GM12864 (cell line): Measurements from ENCODE around the gene GCKR.
A peak's percentile ranks its signal among the peaks of the same experiment; 100 is the strongest.

Experiments used
- DNase-seq: peaks from one replicate; pipeline ENCODE4 v3.0.0-alpha.2; 2011; ENCODE audit warnings: low read depth
- H3K4me3 ChIP-seq: 2 replicates; pipeline ENCODE4 v1.5.1; 2011; ENCODE audit warnings: mild to moderate bottlenecking, low read depth, low read length, control low read depth
- CTCF ChIP-seq: IDR thresholded peaks from 2 replicates; pipeline ENCODE4 v1.5.1; 2011; ENCODE audit warnings: low read depth, mild to moderate bottlenecking, moderate library complexity, low read length, control low read depth, inconsistent platforms; ENCODE audit errors: missing control alignments

GCKR gene

GRCh38 chr2:27471961-27472360 lies 24.7 kb upstream of the GCKR start:
- no peak for TF ChIP-seq CTCF
- no peak for DNase-seq
- H3K4me3 ChIP-seq: no peak overlapping the region

- DNase-seq: no peak
- no peak for TF ChIP-seq CTCF
- no peak overlapping the region for H3K4me3 ChIP-seq
These were observed 11.1 kb upstream of the GCKR start for GRCh38 chr2:27485496-27485895.

GRCh38 chr2:27489118-27489497 lies 7.5 kb upstream of the GCKR start:
- peak overlapping the region; percentile 68 for H3K4me3 ChIP-seq
- TF ChIP-seq CTCF: no peak
- no peak for DNase-seq

- TF ChIP-seq CTCF: no peak
- DNase-seq: peak; percentile 98
- H3K4me3 ChIP-seq: peak within 1 kb of the TSS; percentile 68
These were observed 6.9 kb upstream of the GCKR start, which contains the start of gene IFT172 for GRCh38 chr2:27489498-27490397. IFT172 (minus strand) TSS chr2:27489743; CDS start chr2:27489653, 90 bp downstream.

GRCh38 chr2:27492557-27492956 lies 4.1 kb upstream of the GCKR start:
- DNase-seq: no peak
- no peak for TF ChIP-seq CTCF
- no peak overlapping the region for H3K4me3 ChIP-seq

GRCh38 chr2:27493948-27494283 lies 2.7 kb upstream of the GCKR start:
- no peak for DNase-seq
- H3K4me3 ChIP-seq: no peak overlapping the region
- no peak for TF ChIP-seq CTCF
